Ramos (cell line): ENCODE data around the gene SETD3.

ENCODE experiments used
- in situ Hi-C: fragments of 300-500 bp; cut with MboI; formaldehyde crosslinking; loops from one replicate; pipeline ENCODE4 v1.14.3; 2022; ENCODE audit warnings: low sequenced_read_pairs; ENCODE audit not compliant: unreplicated experiment

The SETD3 gene

GRCh38 chr14:99427632-99428300 is 52.9 kb downstream of the SETD3 start:
- in situ Hi-C loops = no loop called here

DNA sequence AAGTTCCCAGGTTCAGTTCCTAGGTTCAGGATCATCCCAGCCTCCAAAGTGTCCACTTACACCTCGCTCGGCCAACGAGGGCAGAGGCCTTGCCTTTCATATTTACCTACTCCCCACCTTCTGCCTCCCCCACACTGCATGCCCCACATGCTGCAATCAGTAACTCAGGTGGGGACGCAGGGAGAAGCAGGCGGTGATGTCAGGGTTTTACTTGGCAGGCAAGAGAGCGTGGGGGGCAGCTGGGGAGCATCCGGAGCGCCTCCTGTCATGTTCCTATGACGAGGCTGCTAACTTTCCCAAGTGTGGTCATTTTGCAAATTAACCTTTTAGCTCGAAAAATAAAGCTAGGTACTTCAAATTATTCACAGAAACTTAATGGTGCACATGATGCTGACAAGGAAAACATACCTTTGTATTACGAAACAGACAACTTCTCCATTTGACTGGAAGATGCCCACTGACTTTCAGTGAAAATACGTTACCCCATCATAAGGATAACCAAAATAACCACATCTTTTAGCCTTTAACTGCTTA is 53.8 kb downstream of the SETD3 start:
- in situ Hi-C loops = no loop called here

- in situ Hi-C loops = no loop called here
Observed at GRCh38 chr14:99426265-99426664, 54.4 kb downstream of the SETD3 start.

GRCh38 chr14:99425272-99425681 is 55.4 kb downstream of the SETD3 start:
- in situ Hi-C loops = no loop called here

DNA sequence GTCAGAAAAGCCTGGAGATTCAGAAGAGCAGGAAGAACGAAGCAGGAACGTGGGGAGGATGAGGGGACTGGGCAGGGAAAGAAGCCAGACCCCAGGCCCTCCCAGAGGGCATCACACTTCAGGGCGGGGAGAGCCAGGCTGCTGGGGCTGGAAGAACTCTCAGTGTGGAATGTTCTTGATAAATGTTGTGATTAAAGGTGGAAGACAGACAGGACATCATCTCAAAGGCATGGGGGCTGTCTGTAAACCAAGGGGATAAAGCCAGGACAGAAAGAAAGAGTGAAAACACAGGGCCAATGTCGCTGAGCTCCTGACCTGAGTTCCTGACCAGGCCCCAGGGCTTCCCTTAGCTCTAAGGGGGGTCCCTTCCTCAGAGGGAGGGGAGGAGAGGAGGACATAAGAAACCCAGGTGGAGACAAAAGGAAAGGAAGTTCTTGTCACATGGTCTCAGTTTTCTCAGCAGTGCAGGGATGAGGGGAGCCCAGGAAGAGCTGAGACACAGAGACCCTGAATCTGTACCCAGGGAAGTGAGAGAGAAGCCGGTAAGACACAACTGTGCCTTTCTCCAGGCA is 56.3 kb downstream of the SETD3 start:
- in situ Hi-C loops = no loop called here

GRCh38 chr14:99423434-99423833 is 57.2 kb downstream of the SETD3 start:
- in situ Hi-C loops = no loop called here

DNA sequence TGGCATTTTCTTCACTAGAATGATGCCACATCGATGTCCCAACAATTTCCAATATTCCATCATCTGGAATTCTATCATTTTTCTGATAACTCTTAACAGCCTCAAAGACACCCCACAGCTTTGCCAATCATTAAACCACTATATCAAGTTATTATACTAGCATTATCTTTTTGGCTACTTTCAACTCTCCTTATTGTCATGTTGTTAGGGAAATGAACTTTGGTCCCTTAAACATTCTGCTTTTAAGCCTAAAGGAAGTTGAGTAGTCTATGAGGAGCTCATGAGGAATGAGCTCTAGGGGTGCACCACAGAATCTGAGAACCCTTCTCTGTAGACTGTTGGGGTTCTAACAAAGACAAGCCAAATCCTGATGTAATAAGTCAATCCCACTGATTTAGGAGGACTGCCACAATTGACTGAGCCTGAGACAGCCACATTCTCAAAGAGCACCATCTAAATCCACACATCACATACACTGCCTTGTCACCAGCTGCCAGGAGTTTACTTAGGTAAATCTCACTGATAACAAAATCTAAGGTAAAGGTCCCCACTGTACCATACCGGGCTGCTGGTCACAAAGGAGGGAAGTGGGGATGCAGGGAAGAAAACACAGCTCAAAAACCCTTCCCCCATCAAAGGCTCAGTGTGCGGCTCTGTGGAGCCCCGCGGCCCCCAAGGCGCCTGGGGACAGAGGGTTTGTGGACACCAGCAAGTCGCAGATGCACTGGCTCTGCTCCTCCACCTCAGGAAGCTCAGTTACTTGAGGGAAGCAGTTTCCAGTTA is 58.2 kb downstream of the SETD3 start:
- in situ Hi-C loops = no loop called here

- in situ Hi-C loops = no loop called here
Observed at GRCh38 chr14:99420711-99421110, 59.9 kb downstream of the SETD3 start.

- in situ Hi-C loops = no loop called here
Observed at GRCh38 chr14:99419905-99420304, 60.8 kb downstream of the SETD3 start.

DNA sequence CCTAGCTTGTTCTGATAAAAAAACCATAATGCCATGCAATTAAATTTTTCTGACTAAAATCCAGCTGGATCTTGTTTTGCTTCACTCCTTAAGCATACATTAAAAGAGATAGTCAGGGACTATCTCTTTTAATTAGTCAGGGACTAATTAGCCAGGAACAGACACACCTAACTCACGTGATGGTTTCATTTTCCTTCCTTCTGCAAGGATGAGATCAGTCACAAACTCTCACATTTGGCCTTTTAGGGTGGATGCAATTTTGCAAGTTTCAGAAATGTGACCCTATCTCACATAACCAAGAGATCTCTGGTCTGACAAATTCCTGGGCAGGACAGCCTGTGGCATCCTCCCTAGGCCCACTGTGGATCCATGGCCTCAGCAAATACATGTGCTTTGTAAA is 62.4 kb downstream of the SETD3 start:
- in situ Hi-C loops = no loop called here

DNA sequence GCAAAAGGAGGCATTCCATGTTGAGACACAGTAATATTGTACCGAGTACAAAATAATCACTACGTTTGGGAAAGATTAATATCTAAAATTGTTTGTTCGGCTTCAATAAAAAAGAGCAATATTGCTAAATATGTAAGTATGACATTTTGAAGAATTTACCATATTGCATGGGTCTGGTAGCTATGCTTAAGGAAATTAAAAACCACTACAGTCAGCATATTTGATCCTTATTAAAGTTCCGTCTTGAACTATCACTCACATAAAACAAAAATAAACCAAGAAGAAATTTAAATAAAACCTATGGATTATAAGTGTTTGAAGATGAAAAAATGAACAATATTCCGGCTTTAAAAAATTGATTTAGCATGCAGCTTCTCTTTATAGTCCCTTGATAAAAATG is 63.8 kb downstream of the SETD3 start:
- in situ Hi-C loops = no loop called here

GRCh38 chr14:99415496-99416281 is 65.0 kb downstream of the SETD3 start:
- in situ Hi-C loops = no loop called here

DNA sequence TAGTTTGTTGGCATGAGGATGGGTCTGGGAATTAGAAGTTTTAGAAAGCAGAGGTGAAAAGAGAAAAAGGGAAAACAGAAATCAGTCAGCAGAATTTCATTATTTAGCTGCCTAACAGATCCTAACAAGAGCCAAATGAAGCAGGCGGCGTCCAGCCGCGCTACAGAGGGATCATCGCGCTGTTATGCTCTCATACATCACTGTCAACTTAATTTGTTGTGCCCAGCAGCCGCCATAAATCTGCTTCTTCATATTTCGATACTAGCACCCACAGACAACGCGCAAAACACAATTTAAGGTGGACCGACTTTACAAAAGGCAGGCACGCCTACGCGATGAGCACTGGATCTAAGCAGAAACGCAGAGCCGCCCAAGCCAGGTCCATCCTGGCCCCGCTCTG is 66.7 kb downstream of the SETD3 start:
- in situ Hi-C loops = no loop called here

GRCh38 chr14:99413172-99413571 is 67.5 kb downstream of the SETD3 start:
- in situ Hi-C loops = no loop called here

GRCh38 chr14:99412117-99413061 is 68.3 kb downstream of the SETD3 start:
- in situ Hi-C loops = no loop called here

- in situ Hi-C loops = no loop called here
Observed at GRCh38 chr14:99410019-99410418, 70.6 kb downstream of the SETD3 start.

DNA sequence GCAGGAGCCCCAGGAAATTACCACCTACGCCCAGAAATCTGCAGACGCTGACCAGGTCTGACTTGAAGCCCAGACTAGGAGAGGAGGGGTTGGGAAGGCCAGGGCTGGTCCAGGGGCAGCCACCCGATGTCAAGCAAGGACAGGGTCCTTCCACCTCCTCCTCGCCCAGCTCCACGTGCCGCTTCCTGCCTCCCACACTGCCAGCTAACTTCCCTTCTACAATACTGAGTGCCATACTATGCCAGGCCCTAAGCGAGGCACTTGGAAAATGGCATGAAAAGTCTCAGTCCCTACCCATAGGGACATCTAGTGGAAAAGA is 71.7 kb downstream of the SETD3 start:
- in situ Hi-C loops = no loop called here

- in situ Hi-C loops = no loop called here
Observed at GRCh38 chr14:99408286-99408970, 72.2 kb downstream of the SETD3 start.

- in situ Hi-C loops = no loop called here
Observed at GRCh38 chr14:99407416-99407815, 73.2 kb downstream of the SETD3 start.
